Right forelimb (tissue), 1 donor: ENCODE data around the gene C9orf43.
"Not testable (repeated sequence)": the region's sequence is repeated elsewhere in the genome, so short reads cannot be mapped to it uniquely, and the experiment has no call there.

Source experiments
- DNase-seq: peaks from one replicate; pipeline ENCODE4 v3.0.0-alpha.2; 2018

C9orf43 gene

GRCh38 chr9:113410207-113410864 is at the start of gene C9orf43, which contains the start of gene POLE3:
TSS of gene C9orf43 (plus strand) at chr9:113410747. CDS start at chr9:113413494, 2,747 bp downstream.
TSS of gene POLE3 (minus strand) at chr9:113410675. CDS start at chr9:113410293, 382 bp downstream.
- peak; percentile 96 for DNase-seq

GRCh38 chr9:113361304-113362018 is 49.1 kb upstream of the C9orf43 start:
- no peak for DNase-seq

- no peak for DNase-seq
Observed at GRCh38 chr9:113363336-113363735, 47.2 kb upstream of the C9orf43 start.

GRCh38 chr9:113364951-113365350 is 45.6 kb upstream of the C9orf43 start:
- DNase-seq: no peak

GRCh38 chr9:113365652-113366051 is 44.9 kb upstream of the C9orf43 start:
- DNase-seq: not testable (repeated sequence)

GRCh38 chr9:113368348-113368981 is 42.1 kb upstream of the C9orf43 start:
- DNase-seq: no peak

- DNase-seq: no peak
Observed at GRCh38 chr9:113368982-113369854, 41.3 kb upstream of the C9orf43 start.

GRCh38 chr9:113369855-113370140 is 40.7 kb upstream of the C9orf43 start:
- DNase-seq: no peak

GRCh38 chr9:113370806-113371325 is 39.7 kb upstream of the C9orf43 start:
- DNase-seq: no peak

- DNase-seq: no peak
Observed at GRCh38 chr9:113372059-113372458, 38.5 kb upstream of the C9orf43 start.

- no peak for DNase-seq
Observed at GRCh38 chr9:113373256-113373655, 37.3 kb upstream of the C9orf43 start.

- no peak for DNase-seq
Observed at GRCh38 chr9:113373676-113374392, 36.7 kb upstream of the C9orf43 start.

- no peak for DNase-seq
Observed at GRCh38 chr9:113375057-113376023, 35.2 kb upstream of the C9orf43 start.

GRCh38 chr9:113376634-113377567 is 33.6 kb upstream of the C9orf43 start, which contains the start of gene HDHD3:
TSS of gene HDHD3 (minus strand) at chr9:113376986. CDS start at chr9:113374354, 2,632 bp downstream.
- DNase-seq: peak; percentile 82

GRCh38 chr9:113379094-113379828 is 31.3 kb upstream of the C9orf43 start:
- not testable (repeated sequence) for DNase-seq

- DNase-seq: not testable (repeated sequence)
Observed at GRCh38 chr9:113379829-113380210, 30.7 kb upstream of the C9orf43 start.

- no peak for DNase-seq
Observed at GRCh38 chr9:113380869-113381378, 29.6 kb upstream of the C9orf43 start.

GRCh38 chr9:113381441-113381840 is 29.1 kb upstream of the C9orf43 start:
- not testable (repeated sequence) for DNase-seq
